Activated effector memory CD4-positive, alpha-beta T cell treated with Interleukin-2 at 50 U/mL for 16 hours (primary cell): Measurements from ENCODE around the gene ARHGEF10L.

ENCODE experiments used
- DNase-seq: peaks from one replicate; pipeline ENCODE4 v3.0.0-alpha.2; 2020

The ARHGEF10L gene

GRCh38 chr1:17594690-17595601 is 55.4 kb downstream of the ARHGEF10L start:
- no peak for DNase-seq

DNA sequence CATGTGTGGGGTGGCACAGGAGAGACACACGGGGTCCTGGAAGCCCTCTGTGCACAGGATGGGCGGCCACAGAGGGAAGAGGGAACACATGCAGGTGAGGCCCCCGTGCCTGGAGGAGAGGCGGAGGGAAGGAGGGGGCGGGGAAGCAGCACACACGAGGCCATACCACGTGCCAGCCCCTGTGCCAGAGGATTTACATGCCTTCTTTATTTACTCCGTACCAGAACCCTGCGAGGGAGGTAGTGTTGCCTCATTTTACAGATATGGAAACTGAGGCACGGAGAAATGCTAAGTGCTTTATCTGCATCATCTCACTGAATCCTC is 56.1 kb downstream of the ARHGEF10L start:
- no peak for DNase-seq

DNA sequence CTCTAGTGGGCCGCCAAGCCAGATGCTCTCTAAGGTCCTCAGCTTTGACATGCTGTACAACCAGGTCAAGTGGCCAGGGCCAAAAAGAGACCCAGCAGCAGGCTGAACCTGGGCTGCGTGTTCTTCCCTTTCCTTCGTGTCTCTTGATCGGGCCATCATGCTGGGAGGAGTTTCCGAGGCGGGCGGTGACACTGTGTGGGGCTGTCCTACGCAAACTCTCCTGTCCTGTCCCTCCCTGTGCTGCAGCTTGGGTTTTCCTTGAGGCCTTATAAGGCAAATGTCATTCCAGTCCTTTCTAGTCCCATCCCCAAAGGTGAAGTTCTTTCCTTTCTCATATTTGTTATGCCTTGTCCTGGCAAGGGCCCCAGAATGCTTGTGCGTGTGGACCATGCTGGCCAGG is 56.7 kb downstream of the ARHGEF10L start:
- no peak for DNase-seq

DNA sequence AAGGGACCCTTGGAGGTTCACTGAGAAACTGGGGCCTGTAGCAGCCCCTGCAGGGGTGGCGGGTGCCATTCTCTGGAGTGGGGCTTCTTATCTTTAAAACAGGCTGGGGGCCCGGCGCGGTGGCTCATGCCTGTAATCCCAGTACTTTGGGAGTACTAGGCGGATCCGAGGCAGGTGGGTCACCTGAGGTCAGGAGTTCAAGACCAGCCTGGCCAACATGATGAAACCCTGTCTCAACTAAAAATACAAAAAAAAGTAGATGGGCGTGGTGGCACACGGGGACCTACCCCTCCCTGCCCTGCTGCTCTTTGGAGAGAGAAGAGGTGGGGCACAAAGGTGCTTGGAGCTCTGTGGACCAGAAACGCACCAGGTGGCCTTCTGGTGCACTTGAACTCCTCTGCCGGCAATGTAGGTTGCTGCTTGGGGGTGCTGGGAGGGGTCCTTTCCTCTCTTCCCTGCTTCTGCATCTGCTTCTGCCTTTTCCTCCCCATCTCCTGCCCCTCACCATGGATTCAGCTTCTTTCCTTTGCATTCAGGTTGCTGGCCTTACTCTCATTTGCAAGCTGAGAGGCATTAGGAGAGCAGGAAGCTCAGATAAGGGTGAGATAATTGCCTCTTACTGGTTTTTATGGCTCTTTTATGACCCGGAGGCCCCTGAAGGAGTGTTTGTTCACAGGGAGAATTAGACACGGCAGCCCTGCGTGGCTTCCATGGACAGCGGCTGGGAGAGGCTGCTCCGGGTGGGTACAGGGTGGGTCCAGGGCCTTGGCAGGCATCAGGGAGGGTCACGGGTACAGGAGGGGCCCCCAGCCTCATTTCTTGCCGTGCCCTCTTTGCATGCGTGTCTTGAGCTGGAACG is 57.4 kb downstream of the ARHGEF10L start:
- DNase-seq = no peak

DNA sequence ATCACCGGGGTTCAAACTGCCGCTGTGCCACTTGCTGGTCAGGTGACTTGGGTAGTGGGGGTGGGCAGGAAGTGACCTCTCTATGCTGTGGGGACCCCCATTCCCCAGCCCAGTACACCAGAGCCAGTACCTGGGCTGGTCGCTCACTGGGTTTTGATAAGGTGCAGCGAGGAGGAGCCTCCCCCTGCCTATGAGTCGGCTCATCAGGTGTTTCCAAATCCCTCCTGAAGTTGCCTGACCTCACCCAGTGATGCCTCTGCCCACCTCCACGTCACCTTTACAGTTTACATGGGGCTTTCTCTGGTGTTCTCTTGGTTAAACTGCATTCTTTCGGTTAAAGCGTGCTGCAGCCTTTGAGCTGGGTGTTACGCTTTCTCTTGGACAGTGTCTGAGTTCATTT is 58.2 kb downstream of the ARHGEF10L start:
- no peak for DNase-seq

- no peak for DNase-seq
Measured at GRCh38 chr1:17598251-17598650, 58.8 kb downstream of the ARHGEF10L start.

DNA sequence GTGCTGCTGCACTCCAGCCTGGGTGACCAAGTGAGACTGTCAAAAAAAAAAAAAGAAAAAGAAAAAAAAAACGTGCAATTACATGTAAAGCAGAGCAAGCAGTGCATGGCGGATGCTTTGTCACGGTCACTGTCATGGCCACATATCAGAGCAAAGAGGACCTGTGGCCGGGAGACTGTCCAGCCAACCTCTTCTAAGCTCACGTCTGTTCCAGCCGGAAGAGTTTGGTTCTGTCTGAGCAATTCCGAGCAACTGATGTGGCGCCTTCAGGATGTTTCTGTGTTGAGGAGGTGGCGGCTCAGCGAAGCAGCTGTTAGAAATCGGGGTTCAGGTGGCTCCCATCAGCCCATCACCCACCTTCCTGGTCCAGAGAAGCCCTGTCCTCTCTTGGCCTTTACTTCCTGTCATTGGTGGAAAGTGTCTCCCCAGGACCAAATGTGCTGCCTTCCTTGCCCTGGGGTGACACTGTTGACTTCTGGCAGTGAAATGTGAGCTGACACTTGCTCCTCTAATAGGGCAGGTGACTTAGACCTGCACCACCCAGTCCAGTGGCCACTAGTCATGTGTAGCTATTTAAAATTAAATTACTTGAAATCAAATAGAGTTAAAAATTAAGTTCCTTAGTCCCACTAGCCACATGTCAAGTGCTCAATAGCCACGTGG is 59.9 kb downstream of the ARHGEF10L start:
- DNase-seq = no peak

DNA sequence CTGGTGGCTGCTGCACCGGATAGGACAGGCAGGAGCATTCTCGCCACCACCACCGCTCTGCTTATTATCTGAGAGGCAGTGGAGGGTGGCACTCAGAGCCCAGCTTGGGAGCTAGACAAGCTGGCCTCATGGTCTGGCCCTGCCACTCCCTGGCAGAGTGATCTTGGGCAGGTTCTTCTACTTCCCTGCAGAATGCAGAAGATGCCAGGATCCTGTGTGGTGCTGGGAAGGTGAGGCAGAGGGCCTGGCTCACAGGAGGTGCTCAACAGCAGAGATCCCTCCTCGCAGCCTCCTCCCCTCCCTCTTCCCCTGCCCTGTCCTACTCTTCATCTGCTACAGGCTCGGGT is 60.4 kb downstream of the ARHGEF10L start:
- DNase-seq = no peak

DNA sequence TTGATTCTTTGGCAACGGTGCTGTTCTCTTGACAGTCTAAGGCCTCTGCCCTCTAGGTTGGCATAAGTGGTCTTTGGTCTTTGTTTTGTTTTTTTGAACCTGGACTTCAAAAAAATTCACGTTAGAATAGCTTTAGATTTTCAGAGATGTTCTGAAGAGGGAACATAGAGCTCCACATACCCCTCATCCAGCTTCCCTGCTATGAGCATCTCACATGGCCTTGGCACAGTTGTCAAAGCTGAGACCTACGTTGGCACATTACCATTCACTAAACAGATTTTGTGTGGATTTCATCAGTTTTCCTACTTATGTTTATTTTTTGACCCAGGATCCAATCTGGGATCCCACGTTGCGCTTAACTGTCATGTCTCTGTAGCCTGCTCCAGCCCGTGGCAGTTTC is 60.8 kb downstream of the ARHGEF10L start:
- no peak for DNase-seq

- no peak for DNase-seq
Measured at GRCh38 chr1:17601643-17602382, 62.3 kb downstream of the ARHGEF10L start.

DNA sequence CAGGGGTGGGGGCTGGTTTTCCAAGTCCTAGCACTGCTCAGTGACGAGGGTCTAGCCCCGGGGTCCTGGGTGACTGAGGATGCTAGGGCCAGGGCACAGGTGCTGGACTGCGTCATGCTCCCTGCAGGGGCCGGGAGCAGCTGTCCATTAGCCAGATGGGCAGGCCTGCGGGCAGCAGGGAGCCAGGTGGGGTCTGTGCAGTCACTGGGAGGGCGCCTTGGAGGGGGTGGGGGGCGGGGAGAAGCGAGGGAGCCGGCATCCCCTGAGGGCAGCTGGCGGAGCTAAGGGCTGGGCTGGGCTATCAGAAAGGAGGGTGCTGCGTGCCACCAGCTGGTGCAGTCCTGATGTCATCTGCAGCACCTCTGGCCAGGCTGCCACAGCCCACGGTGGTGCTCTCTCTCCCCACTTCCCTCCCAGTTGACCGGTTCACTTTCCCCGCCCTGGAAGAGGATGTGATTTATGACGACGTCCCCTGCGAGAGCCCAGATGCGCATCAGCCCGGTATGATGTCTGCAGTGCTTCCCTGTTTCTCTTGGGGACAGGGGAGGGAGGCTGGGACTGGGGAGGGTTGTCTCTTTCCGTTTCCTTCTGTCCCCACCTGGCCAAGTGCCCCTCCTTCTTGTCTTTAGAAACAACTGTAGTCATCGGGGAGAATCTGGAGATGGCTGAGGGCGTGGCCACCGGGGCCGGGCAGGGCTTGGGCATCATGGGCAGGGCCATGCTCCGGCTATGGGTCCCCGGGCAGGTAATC is 63.8 kb downstream of the ARHGEF10L start:
- DNase-seq = no peak

GRCh38 chr1:17605582-17606344 is 66.3 kb downstream of the ARHGEF10L start:
- DNase-seq = no peak

- peak; percentile 2 for DNase-seq
Measured at GRCh38 chr1:17606826-17607440, 67.4 kb downstream of the ARHGEF10L start.

DNA sequence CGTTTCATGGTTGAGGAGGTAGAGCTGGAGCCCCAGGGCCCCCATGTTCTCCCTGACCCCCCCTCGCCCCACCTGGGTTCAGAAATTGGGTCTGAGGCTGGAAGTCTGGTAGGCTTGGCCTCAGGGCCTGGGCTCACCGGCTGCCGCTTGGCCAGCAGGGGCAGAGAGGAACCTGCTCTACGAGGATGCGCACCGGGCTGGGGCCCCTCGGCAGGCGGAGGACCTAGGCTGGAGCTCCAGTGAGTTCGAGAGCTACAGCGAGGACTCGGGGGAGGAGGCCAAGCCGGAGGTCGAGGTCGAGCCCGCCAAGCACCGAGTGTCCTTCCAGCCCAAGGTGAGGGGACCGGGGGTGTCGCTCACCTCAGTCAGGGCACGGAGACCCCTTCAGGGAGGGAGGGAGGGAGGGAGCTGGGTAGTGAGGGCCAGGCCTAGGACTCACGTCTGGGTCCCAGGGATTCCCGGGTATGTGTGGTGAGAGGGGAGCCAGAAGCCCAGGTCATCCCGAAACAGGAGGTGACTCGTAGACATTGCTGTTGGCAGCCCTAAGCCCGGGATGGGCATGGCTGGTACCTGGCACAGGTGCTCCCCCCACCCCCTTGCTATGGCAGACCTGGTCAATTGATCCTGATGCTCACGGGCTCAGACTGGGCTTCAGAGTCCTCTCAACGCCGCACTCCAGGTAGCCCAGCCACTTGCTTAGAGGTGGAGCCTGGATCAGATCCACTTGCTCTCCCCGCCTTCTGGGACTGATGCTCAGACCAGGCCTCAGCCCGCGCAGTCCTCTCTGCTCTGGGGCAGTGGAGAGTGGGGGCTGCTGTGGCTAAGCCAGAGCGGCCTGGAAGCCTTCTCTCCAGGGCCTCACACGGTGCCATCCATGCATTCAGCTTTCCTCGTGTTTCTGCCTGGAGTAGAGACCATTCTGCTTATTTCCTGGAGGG is 68.4 kb downstream of the ARHGEF10L start:
- DNase-seq = no peak

DNA sequence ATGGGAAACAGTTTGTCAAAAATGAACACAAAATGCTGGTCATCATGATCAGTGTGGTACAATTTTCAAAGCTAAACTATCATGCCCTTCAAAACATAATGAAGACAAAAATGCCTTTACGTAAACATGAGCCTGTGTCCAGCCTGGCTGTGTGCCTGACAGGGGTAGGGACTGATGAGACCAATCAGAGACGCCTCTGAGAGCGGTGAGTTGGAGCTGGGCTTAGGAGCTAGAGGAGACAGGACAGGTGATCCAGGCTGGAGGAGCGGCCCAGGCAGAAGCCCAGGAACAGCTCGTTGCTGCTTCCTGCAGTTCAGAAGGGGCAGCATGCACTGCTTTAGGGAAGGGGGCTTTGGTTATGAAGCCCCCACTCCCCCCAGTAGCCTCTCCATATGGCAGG is 70.0 kb downstream of the ARHGEF10L start:
- no peak for DNase-seq

GRCh38 chr1:17610085-17610484 is 70.6 kb downstream of the ARHGEF10L start:
- DNase-seq = no peak

DNA sequence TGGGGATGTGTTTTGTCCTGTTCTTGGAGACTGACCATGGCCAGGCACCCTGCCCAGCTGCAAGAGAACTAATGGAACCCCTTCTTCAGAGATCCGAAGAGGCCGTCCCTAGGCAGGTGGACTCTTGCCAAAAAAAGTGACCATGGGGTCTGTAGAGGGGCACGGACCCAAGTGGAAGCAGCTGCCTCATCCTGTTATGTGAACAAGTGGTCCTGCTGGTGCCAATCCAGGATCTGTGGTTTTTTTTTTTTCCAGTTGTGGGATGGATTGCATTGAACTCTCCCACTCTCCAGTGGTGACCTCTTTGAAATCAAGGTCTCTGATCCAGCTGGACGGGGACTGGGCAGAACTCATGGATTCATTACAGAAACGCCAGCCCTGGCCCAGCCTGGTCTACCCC is 71.2 kb downstream of the ARHGEF10L start:
- DNase-seq = no peak

- no peak for DNase-seq
Measured at GRCh38 chr1:17611991-17612390, 72.5 kb downstream of the ARHGEF10L start.

GRCh38 chr1:17612831-17613230 is 73.3 kb downstream of the ARHGEF10L start:
- DNase-seq = no peak

DNA sequence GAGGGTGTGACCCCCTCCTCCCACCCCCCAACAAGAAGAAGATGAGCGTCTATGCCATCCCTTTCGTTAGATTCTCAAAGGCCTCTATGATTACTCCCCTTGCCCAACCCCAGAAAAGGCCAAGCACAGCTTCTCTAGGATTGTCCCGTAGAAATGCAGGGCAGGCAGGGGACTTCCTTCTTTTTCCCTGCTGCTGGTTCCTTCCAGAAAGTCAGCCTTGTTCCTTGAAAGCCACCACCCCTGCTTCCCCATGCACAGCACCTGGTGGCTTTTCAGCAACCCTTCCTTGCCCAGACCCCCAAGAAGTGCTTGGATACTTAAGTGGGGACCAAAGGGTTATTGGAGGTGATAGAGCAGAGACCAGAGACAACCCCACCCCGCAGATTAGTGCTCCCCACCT is 75.1 kb downstream of the ARHGEF10L start:
- DNase-seq = no peak
